ENCODE measurements around the gene MUC3A. TPM values are rescaled to one million over a fixed set of nuclear protein-coding genes. Genes with fewer than 3 reads are reported as not detected.
"Not testable (repeated sequence)": the region's sequence is repeated elsewhere in the genome, so short reads cannot be mapped to it uniquely, and the experiment has no call there.

MUC3A gene, protein sequence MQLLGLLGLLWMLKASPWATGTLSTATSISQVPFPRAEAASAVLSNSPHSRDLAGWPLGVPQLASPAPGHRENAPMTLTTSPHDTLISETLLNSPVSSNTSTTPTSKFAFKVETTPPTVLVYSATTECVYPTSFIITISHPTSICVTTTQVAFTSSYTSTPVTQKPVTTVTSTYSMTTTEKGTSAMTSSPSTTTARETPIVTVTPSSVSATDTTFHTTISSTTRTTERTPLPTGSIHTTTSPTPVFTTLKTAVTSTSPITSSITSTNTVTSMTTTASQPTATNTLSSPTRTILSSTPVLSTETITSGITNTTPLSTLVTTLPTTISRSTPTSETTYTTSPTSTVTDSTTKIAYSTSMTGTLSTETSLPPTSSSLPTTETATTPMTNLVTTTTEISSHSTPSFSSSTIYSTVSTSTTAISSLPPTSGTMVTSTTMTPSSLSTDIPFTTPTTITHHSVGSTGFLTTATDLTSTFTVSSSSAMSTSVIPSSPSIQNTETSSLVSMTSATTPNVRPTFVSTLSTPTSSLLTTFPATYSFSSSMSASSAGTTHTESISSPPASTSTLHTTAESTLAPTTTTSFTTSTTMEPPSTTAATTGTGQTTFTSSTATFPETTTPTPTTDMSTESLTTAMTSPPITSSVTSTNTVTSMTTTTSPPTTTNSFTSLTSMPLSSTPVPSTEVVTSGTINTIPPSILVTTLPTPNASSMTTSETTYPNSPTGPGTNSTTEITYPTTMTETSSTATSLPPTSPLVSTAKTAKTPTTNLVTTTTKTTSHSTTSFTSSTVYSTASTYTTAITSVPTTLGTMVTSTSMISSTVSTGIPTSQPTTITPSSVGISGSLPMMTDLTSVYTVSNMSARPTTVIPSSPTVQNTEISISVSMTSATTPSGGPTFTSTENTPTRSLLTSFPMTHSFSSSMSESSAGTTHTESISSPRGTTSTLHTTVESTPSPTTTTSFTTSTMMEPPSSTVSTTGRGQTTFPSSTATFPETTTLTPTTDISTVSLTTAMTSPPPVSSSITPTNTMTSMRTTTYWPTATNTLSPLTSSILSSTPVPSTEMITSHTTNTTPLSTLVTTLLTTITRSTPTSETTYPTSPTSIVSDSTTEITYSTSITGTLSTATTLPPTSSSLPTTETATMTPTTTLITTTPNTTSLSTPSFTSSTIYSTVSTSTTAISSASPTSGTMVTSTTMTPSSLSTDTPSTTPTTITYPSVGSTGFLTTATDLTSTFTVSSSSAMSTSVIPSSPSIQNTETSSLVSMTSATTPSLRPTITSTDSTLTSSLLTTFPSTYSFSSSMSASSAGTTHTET (N-terminal part only)
- 1 to 10 TPM in 2 of 8 experiments, under 1 TPM in 5, not detected in 1; 0.11 to 2.2 (median 0.72) TPM for total RNA-seq

DNA sequence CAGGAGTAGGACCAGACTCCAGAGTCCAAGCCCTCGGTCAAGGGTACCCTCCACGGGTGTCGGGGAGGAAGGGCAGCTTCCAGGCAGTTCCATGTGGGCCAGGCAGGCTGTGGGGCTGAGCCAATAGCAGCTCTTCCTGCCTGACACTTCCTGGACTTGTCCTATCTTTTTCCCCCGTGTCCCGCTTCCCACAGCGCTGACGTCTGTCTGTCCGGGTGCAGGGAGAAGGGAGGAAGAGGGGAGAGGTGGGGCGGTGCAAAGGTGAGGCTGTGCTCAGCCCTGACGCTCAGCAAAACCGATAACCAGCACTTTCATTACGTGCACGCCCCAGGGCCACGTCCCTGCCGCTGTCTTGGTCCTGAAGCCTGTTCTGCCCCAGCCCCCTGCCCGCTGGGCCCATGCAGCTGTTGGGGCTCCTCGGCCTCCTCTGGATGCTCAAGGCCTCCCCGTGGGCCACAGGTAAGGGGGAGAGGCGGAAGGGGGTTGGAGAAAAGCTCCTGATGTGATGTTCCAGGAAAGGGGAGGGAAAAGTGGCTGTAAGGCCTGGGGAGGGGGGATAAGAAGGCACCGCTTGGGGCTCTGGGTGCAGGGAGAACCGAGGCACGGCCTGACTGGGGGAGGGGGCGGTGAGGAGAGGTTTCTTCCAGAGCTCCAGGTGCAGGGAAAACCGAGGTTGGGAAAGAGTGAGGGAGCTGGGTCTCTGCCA, at the start of gene MUC3A:
Gene MUC3A, plus strand, starts transcription at position 308 of the 706 bp plus-strand sequence. Its CDS starts 91 bp downstream, at position 399.
- Histone ChIP-seq H3K27ac (no peak within 1 kb of the TSS), H3K4me1 (replicated peaks in 1 of 2) (no peaks in the 10 kb centered on the region), H3K4me3 (no peak within 1 kb of the TSS)
- 0 to 48% (median 36%) methylated on average over 1 to 16 of the region's 24 CpGs; no CpG with 5 or more reads in 3 of the 10 experiments for WGBS, 10 experiments
- no peak for ATAC-seq (replicated peaks in 6 of 8)
- in situ Hi-C loops (cut with MboI; ENCODE audit: low pct_unique_long_range_greater_than_20kb in 2 of 9, low sequenced_read_pairs in 9 of 9, unreplicated experiment in 9 of 9) = no loop called here

DNA sequence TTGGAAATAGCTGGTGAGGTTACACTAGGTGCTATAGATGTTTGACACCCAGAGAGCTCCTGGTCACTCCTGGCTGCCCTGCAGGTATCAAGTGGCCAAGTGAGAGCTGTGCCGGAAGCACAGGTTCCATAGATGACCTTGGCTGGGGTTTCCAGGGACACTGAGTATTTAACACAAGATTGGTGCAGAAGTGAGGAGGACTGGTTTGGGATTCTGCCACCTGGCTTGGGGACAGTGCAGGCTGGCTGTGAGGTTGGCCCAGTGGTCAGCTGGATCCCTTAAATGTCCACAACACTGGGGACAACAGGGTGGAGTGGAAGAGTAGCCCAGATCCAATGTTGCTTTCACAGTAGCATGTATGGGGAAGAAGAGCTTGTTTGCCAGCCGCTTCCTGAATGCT, 48.4 kb upstream of the MUC3A start:
- H3K4me1 ChIP-seq (replicated peaks in 1 of 2) = peaks cover 0 to 2% of the 10 kb centered on the region in 2 donors
- no peak overlapping the region for H3K27ac ChIP-seq
- in situ Hi-C loops (cut with MboI; ENCODE audit: low pct_unique_long_range_greater_than_20kb in 2 of 9, low sequenced_read_pairs in 9 of 9, unreplicated experiment in 9 of 9) = loop anchor here in 5 of 9 experiments (5.0 to 25.0 kb wide), 3 partner anchors 154 to 161 kb away; no protein-coding TSS in a partner anchor
- 60 to 100% (median 83%) methylated on average over 1 to 2 of the region's 2 CpGs; no CpG with 5 or more reads in 3 of the 10 experiments for WGBS, 10 experiments
- no peak overlapping the region for H3K4me3 ChIP-seq
- no peak for ATAC-seq (replicated peaks in 6 of 8)

DNA sequence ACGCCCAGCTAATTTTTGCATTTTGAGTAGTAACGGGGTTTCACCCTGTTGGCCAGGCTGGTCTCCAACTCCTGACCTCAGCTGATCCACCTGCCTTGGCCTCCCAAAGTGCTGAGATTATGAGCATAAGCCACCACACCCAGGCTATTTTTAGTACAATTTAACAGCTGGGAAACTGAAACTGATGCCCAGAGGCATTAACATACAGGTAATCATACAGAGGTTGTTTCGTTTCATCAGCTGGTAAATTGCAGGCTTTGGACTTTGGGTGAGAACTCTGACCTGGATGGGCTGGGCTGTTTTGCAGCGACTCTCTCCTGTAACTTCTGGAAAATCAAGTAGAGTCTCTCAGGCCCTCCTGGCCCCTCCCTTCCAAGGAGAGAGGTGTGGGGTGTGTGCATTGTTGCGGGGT, 47.4 kb upstream of the MUC3A start:
- Histone ChIP-seq H3K27ac (no peak overlapping the region), H3K4me3 (no peak overlapping the region), H3K4me1 (replicated peaks in 1 of 2) (no peaks in the 10 kb centered on the region)
- no peak for ATAC-seq (replicated peaks in 6 of 8)
- in situ Hi-C loops (cut with MboI; ENCODE audit: low pct_unique_long_range_greater_than_20kb in 2 of 9, low sequenced_read_pairs in 9 of 9, unreplicated experiment in 9 of 9) = loop anchor here in 5 of 9 experiments (5.0 to 25.0 kb wide), 3 partner anchors 153 to 160 kb away; no protein-coding TSS in a partner anchor
- WGBS, 10 experiments = 39 to 86% (median 74%) methylated on average over 2 to 4 of the region's 5 CpGs; no CpG with 5 or more reads in 5 of the 10 experiments

- WGBS, 10 experiments = 0 to 79% (median 54%) methylated on average over 1 to 4 of the region's 7 CpGs; no CpG with 5 or more reads in 4 of the 10 experiments
- Histone ChIP-seq H3K27ac (no peak overlapping the region), H3K4me1 (replicated peaks in 1 of 2) (no peaks in the 10 kb centered on the region), H3K4me3 (no peak overlapping the region)
- in situ Hi-C loops (cut with MboI; ENCODE audit: low pct_unique_long_range_greater_than_20kb in 2 of 9, low sequenced_read_pairs in 9 of 9, unreplicated experiment in 9 of 9) = loop anchor here in 5 of 9 experiments (5.0 to 25.0 kb wide), 3 partner anchors 152 to 160 kb away; no protein-coding TSS in a partner anchor
- no peak for ATAC-seq (replicated peaks in 6 of 8)
Observed at GRCh38 chr7:100902638-100903037, 46.7 kb upstream of the MUC3A start.

DNA sequence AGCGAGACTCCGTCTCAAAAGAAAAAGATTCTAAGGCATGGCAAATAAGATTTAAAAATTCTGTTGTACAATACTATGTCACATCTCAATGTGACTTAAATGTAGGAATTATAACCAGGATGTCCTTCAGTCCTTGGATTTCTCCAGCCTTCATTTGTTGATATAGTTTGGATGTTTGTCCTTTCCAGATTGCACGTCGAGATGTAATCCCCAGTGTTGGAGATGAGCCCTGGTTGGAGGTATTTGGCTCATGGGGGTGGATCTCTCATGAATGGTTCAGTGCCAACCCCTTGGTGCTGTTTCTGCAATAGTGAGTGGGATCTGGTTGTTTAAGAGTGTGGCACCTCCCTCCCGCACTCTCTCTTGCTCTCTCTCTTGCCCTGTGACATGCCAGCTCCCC, 40.8 kb upstream of the MUC3A start:
- 36 to 100% (median 92%) methylated on average over 1 to 4 of the region's 5 CpGs; no CpG with 5 or more reads in 3 of the 10 experiments for whole genome bisulfite sequencing, 10 experiments
- no peaks in the 10 kb centered on the region for H3K4me1 ChIP-seq (replicated peaks in 1 of 2)
- in situ Hi-C loops (cut with MboI; ENCODE audit: low pct_unique_long_range_greater_than_20kb in 2 of 9, low sequenced_read_pairs in 9 of 9, unreplicated experiment in 9 of 9) = loop anchor here in 4 of 9 experiments (10.0 to 25.0 kb wide), 2 partner anchors 146 to 154 kb away; no protein-coding TSS in a partner anchor
- ATAC-seq (replicated peaks in 6 of 8) = no peak
- no peak overlapping the region for H3K27ac ChIP-seq
- no peak overlapping the region for H3K4me3 ChIP-seq

DNA sequence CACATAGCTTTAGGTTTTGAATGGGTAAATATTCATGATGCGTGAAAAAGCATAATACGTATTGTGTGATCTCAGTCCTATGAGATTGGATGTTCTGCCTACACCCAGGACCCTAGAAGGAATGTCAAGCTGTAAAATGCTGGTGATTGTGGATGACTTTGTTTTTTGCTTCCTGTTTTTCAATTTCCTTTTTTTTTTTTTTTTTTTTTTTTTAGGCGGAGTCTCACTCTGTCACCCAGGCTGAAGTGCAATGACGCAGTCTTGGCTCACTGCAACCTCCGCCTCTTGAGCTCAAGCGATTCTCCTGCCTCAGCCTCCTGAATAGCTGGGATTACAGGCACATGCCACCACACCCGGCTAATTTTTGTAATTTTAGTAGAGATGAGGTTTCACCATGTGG, 38.9 kb upstream of the MUC3A start:
- H3K4me3 ChIP-seq; H3K27ac ChIP-seq; H3K4me1 ChIP-seq (replicated peaks in 1 of 2): not testable (repeated sequence)
- 0 to 100% (median 89%) methylated on average over 1 to 7 of the region's 7 CpGs; no CpG with 5 or more reads in 1 of the 10 experiments for WGBS, 10 experiments
- in situ Hi-C loops (cut with MboI; ENCODE audit: low pct_unique_long_range_greater_than_20kb in 2 of 9, low sequenced_read_pairs in 9 of 9, unreplicated experiment in 9 of 9) = loop anchor here in 2 of 9 experiments (25.0 kb wide), 1 partner anchor 152 kb away; no protein-coding TSS in a partner anchor
- ATAC-seq (replicated peaks in 6 of 8) = peak in 1 of 8 experiments; percentile 34

DNA sequence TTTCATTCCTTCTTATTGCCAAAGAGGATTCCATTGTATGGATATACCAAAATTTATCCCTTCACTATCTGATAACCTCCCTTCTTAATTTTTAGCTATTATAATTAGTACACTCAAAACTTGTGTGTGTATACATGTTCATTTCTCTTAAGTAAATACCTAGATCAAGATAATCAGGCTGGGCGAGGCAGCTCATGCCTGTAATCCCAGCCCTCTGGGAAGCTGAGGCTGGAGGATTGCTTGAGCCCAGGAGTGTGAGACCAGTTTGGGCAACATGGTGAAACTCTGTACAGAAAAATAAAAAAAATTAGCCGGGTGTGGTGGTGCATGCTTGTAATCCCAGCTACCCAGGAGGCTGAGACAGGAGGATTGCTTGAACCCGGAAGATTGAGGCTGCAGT, 37.9 kb upstream of the MUC3A start:
- in situ Hi-C loops (cut with MboI; ENCODE audit: low pct_unique_long_range_greater_than_20kb in 2 of 9, low sequenced_read_pairs in 9 of 9, unreplicated experiment in 9 of 9) = loop anchor here in 2 of 9 experiments (25.0 kb wide), 1 partner anchor 151 kb away; no protein-coding TSS in a partner anchor
- H3K27ac ChIP-seq = no peak overlapping the region

GRCh38 chr7:100914208-100914878, 35.0 kb upstream of the MUC3A start:
- peaks cover 0 to under 1% of the 10 kb centered on the region in 2 donors for H3K4me1 ChIP-seq (replicated peaks in 1 of 2)
- no peak overlapping the region for H3K27ac ChIP-seq
- no peak for ATAC-seq (replicated peaks in 6 of 8)
- WGBS, 10 experiments = 73 to 100% (median 86%) methylated on average over 1 to 14 of the region's 15 CpGs; no CpG with 5 or more reads in 1 of the 10 experiments
- in situ Hi-C loops (cut with MboI; ENCODE audit: low pct_unique_long_range_greater_than_20kb in 2 of 9, low sequenced_read_pairs in 9 of 9, unreplicated experiment in 9 of 9) = loop anchor here in 2 of 9 experiments (25.0 kb wide), 1 partner anchor 148 kb away; no protein-coding TSS in a partner anchor
- no peak overlapping the region for H3K4me3 ChIP-seq

More for the DNA sequence above, 37.9 kb upstream of the MUC3A start:
- ATAC-seq (replicated peaks in 6 of 8) = no peak
- H3K4me3 ChIP-seq = no peak overlapping the region
- 20 to 93% (median 66%) methylated on average over 1 to 3 of the region's 3 CpGs; no CpG with 5 or more reads in 3 of the 10 experiments for WGBS, 10 experiments
- H3K4me1 ChIP-seq (replicated peaks in 1 of 2) = no peaks in the 10 kb centered on the region

DNA sequence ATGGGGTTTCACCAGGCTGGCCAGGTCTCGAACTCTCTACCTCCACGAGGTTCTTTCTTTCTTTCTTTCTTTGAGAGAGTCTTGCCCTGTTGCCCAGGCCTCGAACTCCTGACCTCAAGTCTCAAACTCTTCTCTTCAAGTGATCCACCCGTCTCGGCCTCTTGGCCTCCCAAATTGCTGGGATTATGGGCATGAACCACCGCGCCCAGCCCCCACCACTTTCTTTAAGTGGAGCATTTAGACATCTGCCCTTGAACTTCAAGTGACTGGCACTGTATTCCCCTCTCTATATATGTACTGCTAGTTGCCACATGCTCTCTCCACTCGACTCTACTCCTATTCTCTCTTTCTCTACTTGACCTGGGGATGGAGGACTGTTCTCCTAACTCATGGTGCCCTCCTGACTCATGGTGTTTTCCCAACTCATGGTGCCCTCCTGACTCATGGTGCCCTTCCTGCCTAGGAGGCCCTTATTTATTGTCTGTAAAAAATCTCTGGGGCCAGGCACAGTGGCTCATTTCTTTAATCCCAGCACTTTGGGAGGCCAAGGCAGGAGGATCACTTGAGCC, 34.4 kb upstream of the MUC3A start:
- 0 to 100% (median 77%) methylated on average over 1 to 6 of the region's 8 CpGs; no CpG with 5 or more reads in 2 of the 10 experiments for WGBS, 10 experiments
- no peak overlapping the region for H3K4me3 ChIP-seq
- in situ Hi-C loops (cut with MboI; ENCODE audit: low pct_unique_long_range_greater_than_20kb in 2 of 9, low sequenced_read_pairs in 9 of 9, unreplicated experiment in 9 of 9) = loop anchor here in 2 of 9 experiments (25.0 kb wide), 1 partner anchor 147 kb away; no protein-coding TSS in a partner anchor
- ATAC-seq (replicated peaks in 6 of 8) = no peak
- H3K4me1 ChIP-seq (replicated peaks in 1 of 2) = peaks cover 0 to 6% of the 10 kb centered on the region in 2 donors
- H3K27ac ChIP-seq = no peak overlapping the region

DNA sequence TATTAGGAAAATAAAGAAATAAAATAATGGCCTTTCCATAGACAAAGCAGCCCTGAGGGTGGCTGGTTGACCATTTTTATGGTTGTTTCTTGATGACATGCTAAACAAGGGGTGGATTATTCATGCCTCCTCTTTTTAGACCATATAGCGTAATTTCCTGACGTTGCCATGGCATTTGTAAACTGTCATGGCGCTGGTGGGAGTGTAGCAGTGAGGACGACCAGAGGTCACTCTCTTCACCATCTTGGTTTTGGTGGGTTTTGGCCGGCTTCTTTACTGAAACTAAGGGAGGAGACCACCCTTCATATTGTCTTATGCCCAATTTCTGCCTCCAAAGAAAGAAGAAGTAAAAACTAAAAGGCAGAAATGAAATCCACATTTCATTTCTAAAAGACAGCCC, 30.0 kb upstream of the MUC3A start:
- not testable (repeated sequence) for ATAC-seq (replicated peaks in 6 of 8); H3K4me3 ChIP-seq; H3K27ac ChIP-seq; H3K4me1 ChIP-seq (replicated peaks in 1 of 2)
- WGBS, 10 experiments = 0 to 90% (median 71%) methylated on average over 1 to 5 of the region's 5 CpGs; no CpG with 5 or more reads in 1 of the 10 experiments
- in situ Hi-C loops (cut with MboI; ENCODE audit: low pct_unique_long_range_greater_than_20kb in 2 of 9, low sequenced_read_pairs in 9 of 9, unreplicated experiment in 9 of 9) = loop anchor here in 2 of 9 experiments (25.0 kb wide), 1 partner anchor 143 kb away; no protein-coding TSS in a partner anchor

Measured in motor neuron (in vitro differentiated cells).